HG02610 (cell line): ENCODE data around the gene ZNF775.

ENCODE experiments used
- ATAC-seq: cut with Tn5 transposase; IDR thresholded peaks from one replicate; pipeline ENCODE4 v1.9.1; 2021; ENCODE audit warnings: mild to moderate bottlenecking, moderate library complexity; ENCODE audit not compliant: unreplicated experiment

Gene ZNF775

DNA sequence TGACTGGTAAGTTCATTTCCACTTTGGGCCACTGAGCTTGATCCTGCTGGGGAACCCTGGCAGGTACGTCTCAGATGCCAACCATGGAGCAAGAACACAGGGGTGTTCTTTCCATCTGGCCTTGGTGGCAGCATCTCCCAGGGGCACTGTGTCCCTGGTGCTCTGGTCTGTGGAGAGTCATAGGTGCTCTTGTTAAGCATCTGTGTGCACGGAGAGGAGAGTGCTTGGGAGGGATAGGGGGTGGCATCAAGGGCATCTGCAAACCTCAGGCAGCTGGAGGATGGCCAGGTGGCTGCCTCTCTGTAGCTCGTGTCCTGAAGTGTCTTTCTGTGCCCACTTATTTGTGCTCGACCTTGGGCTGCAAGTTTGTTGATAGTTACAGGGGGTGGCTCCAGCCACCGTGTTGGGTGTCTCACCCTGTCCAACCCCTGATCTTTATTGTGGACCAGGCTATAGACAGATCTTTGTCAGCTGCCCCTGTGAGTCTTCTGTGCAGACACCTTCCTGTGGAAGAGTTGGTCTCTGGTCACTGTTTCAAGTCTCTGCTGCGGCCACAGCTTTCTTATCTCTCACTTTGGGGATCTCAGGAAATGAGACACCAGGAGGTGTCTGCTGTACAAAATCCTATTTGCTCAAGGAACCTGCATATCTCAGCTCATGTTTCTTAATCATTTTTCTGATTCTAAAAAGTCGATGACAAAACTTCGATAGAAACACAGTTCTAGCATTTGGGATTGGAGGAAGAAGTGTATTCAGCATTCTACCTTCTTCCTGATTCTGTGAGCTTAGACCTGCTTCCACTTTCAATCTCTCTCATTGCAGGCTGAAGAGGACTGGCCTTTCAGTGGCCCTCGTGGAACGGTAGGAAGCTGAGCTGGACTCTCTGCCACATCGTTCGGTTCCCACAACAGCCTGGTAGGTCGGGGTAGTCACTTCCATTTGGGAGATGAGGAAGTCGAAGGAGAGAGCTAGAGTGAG is 54.1 kb downstream of the ZNF775 start:
- peak; percentile 41 for ATAC-seq

DNA sequence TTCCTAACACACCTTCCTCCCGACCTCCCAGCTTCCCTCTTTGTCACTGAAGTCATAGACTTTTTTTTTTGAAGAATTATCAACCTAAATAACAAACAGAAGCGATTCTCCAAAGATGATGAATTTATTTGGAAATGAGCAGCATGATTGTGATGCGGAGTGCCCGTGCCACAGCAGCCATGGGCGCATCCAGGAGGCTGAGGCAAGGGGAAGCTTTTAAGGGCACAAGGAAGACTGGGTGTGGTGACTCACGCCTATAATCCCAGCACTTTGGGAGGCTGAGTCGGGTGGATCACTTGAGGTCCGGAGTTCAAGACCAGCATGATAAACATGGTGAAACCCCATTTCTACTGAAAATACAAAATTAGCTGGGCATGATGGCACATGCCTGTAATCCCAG is 55.1 kb downstream of the ZNF775 start:
- ATAC-seq: no peak

DNA sequence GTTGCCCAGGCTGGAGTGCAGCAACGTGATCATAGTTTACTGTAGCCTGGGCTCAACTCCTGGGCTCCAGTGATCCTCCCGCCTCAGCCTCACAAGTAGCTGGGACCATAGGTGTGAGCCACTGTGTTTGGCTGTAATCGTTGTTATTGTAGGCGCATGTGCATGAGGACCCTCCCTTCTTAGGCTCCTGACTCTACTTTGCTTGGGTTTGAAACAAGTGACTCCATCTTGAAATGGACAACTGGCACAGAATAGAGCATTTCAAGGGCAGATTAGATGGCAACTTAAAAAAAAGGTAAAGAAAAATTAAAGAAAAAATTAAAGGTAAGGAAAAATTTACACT is 55.9 kb downstream of the ZNF775 start:
- no peak for ATAC-seq

DNA sequence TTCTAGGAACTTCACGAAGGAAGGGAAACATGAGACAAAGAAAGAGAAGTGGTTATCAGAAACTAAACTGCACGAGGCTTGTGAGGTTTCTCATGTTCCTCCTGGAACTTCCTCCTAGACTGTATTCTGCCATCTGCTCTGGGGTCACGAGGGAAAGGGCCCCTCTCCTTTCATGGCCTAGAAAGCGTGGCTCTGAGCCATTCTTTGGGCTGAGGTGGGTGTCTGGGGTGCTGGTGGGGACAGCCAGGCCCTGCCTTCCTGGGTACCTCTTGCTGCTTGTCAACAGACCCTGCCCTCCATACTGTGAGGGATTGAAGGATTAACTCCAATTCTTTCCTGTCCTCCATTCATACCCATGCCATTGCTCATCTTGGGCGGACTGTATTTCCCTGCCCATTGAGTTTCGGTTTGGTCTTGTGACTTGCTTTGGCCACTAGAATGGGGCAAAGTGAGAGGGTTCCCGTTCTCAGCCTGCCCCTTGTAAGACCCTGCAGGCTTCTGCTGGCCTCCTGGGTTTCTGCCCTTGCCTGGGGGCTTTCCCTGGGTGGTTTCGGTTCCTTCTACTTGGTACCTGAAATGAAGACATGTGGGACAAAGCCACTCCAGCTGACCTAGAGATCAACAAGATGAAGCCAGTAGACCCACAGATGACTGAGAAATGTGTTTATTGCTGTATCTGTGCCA is 56.4 kb downstream of the ZNF775 start:
- ATAC-seq: peak; percentile 84

- ATAC-seq: no peak
Observed at GRCh38 chr7:150439967-150440366, 60.8 kb downstream of the ZNF775 start.

GRCh38 chr7:150441524-150441923 is 62.4 kb downstream of the ZNF775 start:
- ATAC-seq: no peak

DNA sequence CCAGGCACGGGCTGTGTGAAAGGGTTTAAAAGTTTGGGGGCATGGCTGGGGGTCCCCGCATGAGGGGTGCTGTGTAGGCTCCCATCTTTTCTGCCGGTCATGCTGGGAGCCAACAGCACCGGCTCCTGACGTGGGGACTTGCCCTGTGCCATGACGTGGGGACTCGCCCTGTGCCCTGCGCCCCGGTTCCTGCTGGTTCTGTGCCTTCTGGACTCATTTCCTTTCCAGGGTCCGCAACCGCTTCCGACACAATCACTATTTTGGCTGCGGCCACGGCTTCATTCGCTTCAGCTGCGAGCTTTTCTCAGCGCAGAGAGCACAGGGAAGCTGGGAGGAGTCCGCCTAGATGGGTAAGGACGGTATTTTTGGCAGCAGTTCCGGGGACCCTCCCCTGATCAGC is 63.7 kb downstream of the ZNF775 start:
- no peak for ATAC-seq

DNA sequence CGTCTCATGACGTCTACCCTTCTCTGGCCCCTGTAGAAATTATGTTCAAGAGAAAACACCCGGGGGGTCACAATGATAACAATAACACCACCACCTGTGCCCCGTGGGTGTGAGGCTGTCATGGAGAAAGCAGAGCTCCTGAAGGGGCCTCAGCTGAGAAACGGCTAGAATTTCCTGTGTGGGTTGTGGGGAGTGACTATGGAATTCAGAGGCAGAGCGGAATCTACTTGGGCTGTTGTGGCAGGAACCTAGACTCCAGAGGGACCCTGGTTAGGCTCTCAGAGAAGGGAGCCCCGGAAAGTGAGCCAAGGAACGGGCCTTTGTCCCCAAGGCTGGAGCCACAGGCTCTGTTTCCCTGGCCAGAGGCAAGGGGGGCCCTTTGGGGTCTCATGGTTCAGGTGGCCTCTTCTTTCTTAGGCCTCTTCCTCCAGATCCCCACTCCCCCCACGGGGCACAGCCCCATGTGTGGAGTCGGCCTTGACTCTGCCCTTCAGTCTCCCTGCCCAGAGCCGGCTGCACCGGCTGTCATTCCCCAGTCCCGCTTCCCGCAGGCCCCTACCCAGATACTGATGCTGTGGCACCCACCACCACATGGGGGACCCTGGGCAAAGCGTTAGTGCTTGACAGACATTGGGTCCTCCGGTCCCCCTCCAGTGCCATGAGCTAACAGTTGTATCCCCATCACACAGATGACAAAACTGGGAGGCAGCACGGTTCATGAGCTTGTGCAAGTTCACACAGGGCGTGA is 64.8 kb downstream of the ZNF775 start:
- no peak for ATAC-seq

DNA sequence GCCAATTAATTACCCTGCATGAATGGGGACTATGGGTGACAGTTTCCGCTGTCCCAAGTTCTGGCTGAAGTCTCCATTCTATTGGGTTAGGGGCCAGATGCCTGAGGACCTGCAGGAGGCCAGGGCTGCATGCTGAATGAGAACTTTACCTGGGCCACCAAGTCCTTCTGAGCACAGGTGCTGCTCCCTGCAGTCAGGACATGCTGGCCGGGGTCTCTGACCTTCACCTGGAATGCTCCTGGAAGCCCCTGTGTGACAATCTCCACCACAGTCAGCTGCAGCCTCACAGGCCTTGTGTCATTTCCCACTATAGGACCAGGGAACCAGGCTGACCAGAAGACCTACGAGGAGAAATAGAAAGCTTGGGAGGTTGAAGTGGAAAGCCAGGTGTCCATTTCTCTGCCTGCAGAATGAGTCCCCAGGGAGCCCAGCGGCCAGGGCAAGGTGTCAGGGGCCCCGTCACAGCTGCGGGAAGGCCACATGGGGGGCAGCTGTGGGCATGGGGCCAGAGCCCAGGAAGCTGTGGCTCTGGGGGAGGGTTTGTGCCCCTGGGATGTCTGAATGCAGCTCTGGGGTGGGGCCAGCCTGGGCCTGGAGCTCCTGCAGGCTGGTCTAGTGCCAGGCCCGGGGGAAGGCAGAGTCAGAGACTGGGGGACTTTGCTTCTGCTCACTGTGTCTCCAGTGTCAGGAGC is 65.7 kb downstream of the ZNF775 start:
- no peak for ATAC-seq

DNA sequence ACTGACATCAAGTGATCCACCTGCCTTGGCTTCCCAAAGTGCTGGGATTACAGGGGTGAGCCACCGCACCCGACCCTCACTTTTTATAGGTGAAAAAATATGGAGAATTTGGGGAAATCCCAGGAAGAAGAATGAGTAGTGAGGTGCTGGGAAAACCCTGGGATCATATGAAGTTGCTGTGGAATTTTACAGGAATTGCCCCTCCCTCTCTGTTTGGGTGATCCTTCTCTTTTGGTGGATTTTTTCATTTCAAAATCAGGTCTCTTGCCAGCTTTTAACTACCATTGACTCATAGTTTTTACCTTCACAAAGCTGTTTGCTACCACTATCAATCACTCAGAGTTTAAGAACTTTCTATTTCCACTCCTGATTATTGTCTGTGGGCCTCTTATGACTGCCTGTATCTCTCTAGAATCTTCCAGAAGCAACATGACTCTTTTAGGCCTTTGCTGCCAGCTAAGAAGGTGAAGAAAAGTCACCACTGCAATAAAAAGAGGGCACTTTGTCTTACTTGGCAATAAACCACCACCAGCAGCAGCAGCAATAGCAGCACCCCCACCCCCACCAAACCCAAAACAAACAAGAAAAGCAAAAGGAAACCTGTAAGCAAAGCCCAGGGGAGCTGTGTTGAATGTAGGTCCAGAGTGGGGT is 67.3 kb downstream of the ZNF775 start:
- ATAC-seq: no peak
